ENCODE results near the gene BOD1. TPM values are rescaled to one million over a fixed set of nuclear protein-coding genes. Genes with fewer than 3 reads are reported as not detected.

Gene BOD1
- total and polyA plus RNA-seq, 2 of the 8 experiments (the other 6 are each of a cell fraction or from before 2014, with no cell fraction given) = 107 to 149 TPM

DNA sequence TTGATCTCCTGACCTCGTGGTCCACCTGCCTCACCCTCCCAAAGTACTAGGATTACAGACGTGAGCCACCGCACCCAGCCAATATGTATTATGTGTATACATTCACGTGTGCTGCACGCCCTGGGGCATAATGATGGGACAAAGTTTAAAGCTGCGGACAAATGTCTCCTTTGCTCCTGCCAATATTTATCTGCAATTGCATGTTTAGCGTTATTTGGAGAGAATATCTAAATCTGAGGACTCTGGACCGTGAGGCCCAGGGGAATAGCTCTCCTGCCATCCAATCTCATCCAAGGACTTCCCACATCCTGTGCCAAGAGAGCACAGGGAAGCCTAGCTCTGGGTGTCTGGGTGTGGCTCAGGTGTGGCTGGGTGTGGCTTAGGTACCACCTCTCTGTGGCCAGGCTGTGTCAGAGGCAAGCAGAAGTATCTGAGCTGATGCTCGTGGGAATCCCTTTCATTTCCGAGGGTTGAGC, 6.9 kb upstream of the BOD1 start:
- Histone ChIP-seq H3K9me3 (ENCODE audit: insufficient read depth in 2 of 2, low read depth in 1 of 2, low read length in 1 of 2) (no peaks in the 10 kb centered on the region), H3K14ac (ENCODE audit: insufficient read length) (no peak overlapping the region), H2BK20ac (ENCODE audit: low read length) (no peak overlapping the region), H3K23me2 (ENCODE audit: low read depth, low read length) (no peaks in the 10 kb centered on the region), H3K4me2 (ENCODE audit: insufficient read depth in 1 of 2, low read depth in 2 of 2, low read length in 2 of 2) (no peak overlapping the region), H3K79me1 (ENCODE audit: low read depth, low read length) (no peaks in the 10 kb centered on the region), H3K36me3 (ENCODE audit: control insufficient read depth in 2 of 4, insufficient read depth in 4 of 4, low read length in 3 of 4) (no peaks in the 10 kb centered on the region), H2AFZ (ENCODE audit: low read length) (no peak overlapping the region), H3K56ac (replicated peaks; ENCODE audit: insufficient read length, low read depth, low read length) (no peak overlapping the region), H3K4ac (replicated peaks; ENCODE audit: insufficient read length, low read depth, low read length) (no peak overlapping the region), H3K4me3 (ENCODE audit: extremely low read depth in 1 of 4, insufficient read depth in 2 of 4, low read depth in 3 of 4, low read length in 4 of 4) (no peak overlapping the region), H2BK120ac (replicated peaks; ENCODE audit: low read depth, low read length) (no peak overlapping the region), H3K23ac (ENCODE audit: insufficient read length) (no peak overlapping the region), H2BK15ac (ENCODE audit: low read length) (0 out of 2 replicates have a peak overlapping the region, but pooled peaks have one; percentile 46), H2BK12ac (ENCODE audit: low read depth, low read length) (no peak overlapping the region; the same call in 1 of the 2 replicates), H3K18ac (ENCODE audit: extremely low read depth, low read length) (no peak overlapping the region), H4K5ac (ENCODE audit: insufficient read length, low read depth, low read length) (no peak overlapping the region), H3K4me1 (replicated peaks in 1 of 4; ENCODE audit: control insufficient read depth in 3 of 4, insufficient read depth in 4 of 4, low read length in 3 of 4) (peaks cover 4 to 8% (median 6%) of the 10 kb centered on the region in 4 experiments), H3K27ac (ENCODE audit: low read depth, low read length) (no peak overlapping the region), H3K27me3 (replicated peaks in 1 of 4; ENCODE audit: control insufficient read depth in 3 of 4, extremely low read depth in 1 of 4, insufficient read depth in 3 of 4, low read length in 3 of 4) (no peaks in the 10 kb centered on the region), H2BK5ac (ENCODE audit: low read depth, low read length) (no peak overlapping the region; the same call in 1 of the 2 replicates), H4K20me1 (replicated peaks in 1 of 2; ENCODE audit: control insufficient read depth in 1 of 2, insufficient read depth in 2 of 2, low read length in 2 of 2) (no peaks in the 10 kb centered on the region), H3K79me2 (ENCODE audit: control insufficient read depth in 1 of 2, insufficient read depth in 2 of 2, low read length in 2 of 2) (no peaks in the 10 kb centered on the region), H4K91ac (replicated peaks; ENCODE audit: insufficient read length, low read length) (peak overlapping the region; percentile 58), H2AK5ac (ENCODE audit: low read depth, low read length) (0 out of 2 replicates have a peak overlapping the region, but pooled peaks have one; percentile 14), H3K9ac (replicated peaks in 1 of 4; ENCODE audit: extremely low read depth in 1 of 4, low read depth in 3 of 4, low read length in 3 of 4) (no peak overlapping the region), H4K8ac (ENCODE audit: extremely low read depth, insufficient read depth, low read length) (no peak overlapping the region)
- WGBS, 2 experiments (ENCODE audit: extremely low coverage in 1 of 2, insufficient coverage in 1 of 2, insufficient read length in 1 of 2, insufficient replicate concordance in 2 of 2, low coverage in 1 of 2, low lambda C conversion rate in 2 of 2, missing lambda C conversion rate in 1 of 2) = 87% methylated on average over 10 of the region's 10 CpGs; no CpG with 5 or more reads in 1 of the 2 experiments
- POLR2A ChIA-PET (ENCODE audit: partially characterized antibody) = interaction anchor here (0.5 to 1.2 kb wide), 3 partner anchors 120 to 353 kb away, joined by 3 to 5 read pairs (median 3); no protein-coding TSS in a partner anchor
- FAIRE-seq (no peak), DNase-seq (ENCODE audit: low read depth in 1 of 2, low spot score in 2 of 2) (no peak)
- CTCF ChIA-PET (ENCODE audit: partially characterized antibody) = interaction anchor here (0.5 to 3.2 kb wide), 9 partner anchors 8 to 361 kb away, joined by 3 to 11 read pairs (median 4); no protein-coding TSS in a partner anchor
- TF ChIP-seq JUND (IDR thresholded peaks at IDR 0.05; ENCODE audit: low read length) = no peak
- TF ChIP-seq, protein P1, sequence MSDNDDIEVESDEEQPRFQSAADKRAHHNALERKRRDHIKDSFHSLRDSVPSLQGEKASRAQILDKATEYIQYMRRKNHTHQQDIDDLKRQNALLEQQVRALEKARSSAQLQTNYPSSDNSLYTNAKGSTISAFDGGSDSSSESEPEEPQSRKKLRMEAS (IDR thresholded peaks at IDR 0.05) = no peak
- no peak for TF ChIP-seq FOSL1 (IDR thresholded peaks at IDR 0.05; ENCODE audit: insufficient read depth, low read depth, low read length)
- no peak for TF ChIP-seq SP2 (IDR thresholded peaks at IDR 0.05; ENCODE audit: low read length)
- no peak for TF ChIP-seq RFX5 (IDR thresholded peaks at IDR 0.05; ENCODE audit: borderline replicate concordance, low read depth, low read length)
- no peak for TF ChIP-seq POLR2AphosphoS5 (IDR thresholded peaks at IDR 0.05; ENCODE audit: low read depth, low read length)
- no peak for TF ChIP-seq GABPA (IDR thresholded peaks at IDR 0.05; ENCODE audit: borderline replicate concordance, insufficient read depth, low read length)
- no peak for TF ChIP-seq BRCA1 (IDR thresholded peaks at IDR 0.05; ENCODE audit: low read depth, low read length)
- TF ChIP-seq EZH2 (IDR thresholded peaks at IDR 0.05; ENCODE audit: low read depth, low read length, severe bottlenecking) = no peak
- no peak for TF ChIP-seq POU5F1 (IDR thresholded peaks at IDR 0.05; ENCODE audit: low read depth, low read length)
- TF ChIP-seq CBX5 (IDR thresholded peaks at IDR 0.05; ENCODE audit: low read depth, low read length) = no peak
- TF ChIP-seq CHD1 (IDR thresholded peaks at IDR 0.05; ENCODE audit: low read depth, low read length) = no peak
- TF ChIP-seq ZNF274 (IDR thresholded peaks at IDR 0.05; ENCODE audit: borderline replicate concordance, extremely low read depth, low read length) = no peak
- no peak for TF ChIP-seq PHF8 (conservative IDR thresholded peaks at IDR 0.05; ENCODE audit: low read depth, low read length)

Measured in H1 (cell line).